NB4 (cell line): ENCODE measurements around the gene PGM2.

Source experiments
- DNase-seq: peaks from one replicate; pipeline ENCODE4 v3.0.0; 2010; ENCODE audit warnings: low read depth
- H3K4me3 ChIP-seq: one replicate; pipeline ENCODE4 v1.5.1; 2011; ENCODE audit warnings: mild to moderate bottlenecking, low read depth, low read length, moderate library complexity
- CTCF ChIP-seq: IDR thresholded peaks from one replicate; pipeline ENCODE4 v1.5.1; 2012; ENCODE audit warnings: low read depth, low read length
- MAX ChIP-seq: IDR thresholded peaks from 2 replicates; pipeline ENCODE4 v1.6.1; 2011; ENCODE audit warnings: low read depth, low read length
- MYC ChIP-seq: IDR thresholded peaks from 2 replicates; pipeline ENCODE4 v1.6.1; 2011; ENCODE audit warnings: low read depth, low read length
- POLR2A ChIP-seq: IDR thresholded peaks from 2 replicates; pipeline ENCODE4 v1.6.1; 2011; ENCODE audit warnings: mild to moderate bottlenecking; ENCODE audit not compliant: insufficient read length; ENCODE audit errors: extremely low read depth

PGM2 gene

GRCh38 chr4:37884855-37885487 lies 58.5 kb downstream of the PGM2 start:
- no peak overlapping the region for H3K4me3 ChIP-seq
- TF ChIP-seq MYC: no peak
- no peak for TF ChIP-seq MAX
- no peak for TF ChIP-seq CTCF
- TF ChIP-seq POLR2A: no peak
- DNase-seq: no peak

- no peak overlapping the region for H3K4me3 ChIP-seq
- peak; percentile 54 for DNase-seq
- TF ChIP-seq POLR2A (no peak), CTCF (no peak), MYC (no peak), MAX (no peak)
Observed at GRCh38 chr4:37885496-37885895, 59.0 kb downstream of the PGM2 start.

DNA sequence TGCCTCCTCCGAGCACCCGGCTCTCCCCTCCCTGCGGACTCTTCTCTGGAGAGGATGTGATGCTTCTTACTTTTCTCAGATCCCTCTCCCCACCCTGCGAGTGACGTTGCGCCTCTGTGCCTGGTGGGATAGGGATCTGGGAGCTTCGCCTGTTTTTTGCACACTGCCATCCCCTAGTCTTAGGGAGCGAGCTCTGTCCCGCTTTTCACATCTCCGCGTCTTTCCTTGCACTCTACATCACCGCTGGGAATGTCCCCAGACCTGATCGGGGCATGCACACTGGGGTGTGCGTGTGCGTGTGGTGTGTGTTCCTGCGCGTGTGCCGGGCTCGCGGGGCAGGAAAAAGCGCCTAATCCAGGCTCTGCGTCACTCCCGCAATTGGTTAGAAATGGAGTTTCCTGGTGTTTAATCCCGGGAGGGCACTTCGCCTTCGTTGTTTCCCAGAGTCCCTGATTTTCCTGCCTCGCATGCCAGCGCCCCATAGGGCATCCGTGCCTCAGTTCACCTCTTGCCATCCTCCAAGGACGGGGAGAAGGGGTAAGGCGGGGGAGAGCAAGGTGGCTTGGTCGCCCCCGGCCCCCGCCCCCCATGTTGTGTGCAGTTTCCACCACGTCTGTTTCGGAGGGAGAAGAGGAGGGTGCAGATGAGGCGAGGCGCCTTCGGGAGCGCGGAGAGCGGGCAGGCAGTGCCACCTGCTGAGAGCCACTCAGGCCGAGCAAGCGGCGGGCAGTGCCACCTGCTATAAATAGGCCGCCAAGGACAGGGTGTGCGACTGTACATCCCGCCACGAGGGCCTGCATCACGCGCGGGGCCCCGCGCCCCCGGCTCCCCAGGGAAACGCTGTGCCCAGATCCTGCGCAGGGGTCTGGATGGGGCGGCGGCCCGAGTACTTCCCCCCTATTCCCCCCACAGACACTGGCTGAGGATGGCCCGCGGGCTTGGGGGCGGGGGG lies 63.6 kb downstream of the PGM2 start:
- TF ChIP-seq POLR2A (no peak), MYC (no peak), CTCF (no peak), MAX (no peak)
- H3K4me3 ChIP-seq: no peak overlapping the region
- DNase-seq: no peak

- DNase-seq: peak; percentile 76
- TF ChIP-seq CTCF (no peak), MYC (no peak), POLR2A (no peak), MAX (no peak)
- peak within 1 kb of the TSS; percentile 68 for H3K4me3 ChIP-seq
Observed at GRCh38 chr4:37890801-37891259, 64.3 kb downstream of the PGM2 start, which contains the start of gene TBC1D1. Gene TBC1D1, plus strand, starts transcription at chr4:37891084. Its CDS starts 11,012 bp downstream, at chr4:37902096.

- peak; percentile 72 for DNase-seq
- TF ChIP-seq MYC (peak; percentile 49; the same call in 1 of the 2 replicates), CTCF (peak; percentile 14), MAX (peak; percentile 52; the same call in 1 of the 2 replicates), POLR2A (no peak)
- peak overlapping the region; percentile 68 for H3K4me3 ChIP-seq
Observed at GRCh38 chr4:37891260-37892159, 65.0 kb downstream of the PGM2 start.
